AG08396 (cell line): ENCODE measurements around the gene PLA2G6.
A peak's percentile ranks its signal among the peaks of the same experiment; 100 is the strongest.

Source experiments
- DNase-seq: peaks from one replicate; pipeline ENCODE4 v3.0.0; 2012; ENCODE audit warnings: low spot score, mixed read lengths

The PLA2G6 gene

DNA sequence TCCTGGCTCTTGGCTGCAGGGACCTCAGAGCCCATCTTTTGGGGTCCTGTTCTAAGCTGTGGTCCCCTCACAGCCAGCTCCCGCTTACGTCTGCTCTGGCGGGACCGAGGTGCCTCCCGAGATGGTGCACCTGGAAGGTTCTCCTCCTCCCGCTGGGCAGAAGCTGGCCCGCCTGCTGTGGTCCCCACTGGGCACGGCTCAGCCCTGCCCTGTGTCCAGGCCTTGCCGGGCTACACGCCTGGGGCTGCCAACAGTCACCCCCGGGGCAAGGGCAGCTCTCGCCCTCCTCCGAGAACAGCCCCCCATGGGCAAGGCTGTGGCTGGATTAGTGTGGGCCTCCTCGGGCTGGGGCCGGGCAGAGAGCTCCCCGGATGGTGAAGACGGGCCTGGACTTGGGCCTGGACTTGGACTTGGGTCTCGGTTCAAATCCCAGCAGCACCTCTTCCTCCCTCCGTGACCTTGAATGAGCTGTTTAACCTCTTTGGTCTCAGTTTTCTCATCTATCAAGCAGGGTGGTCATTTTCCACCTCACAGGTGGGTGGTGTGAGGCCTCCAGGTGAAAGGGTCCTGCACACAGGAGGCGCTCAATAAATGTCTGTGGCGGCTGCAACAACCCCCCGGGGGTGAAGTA, 72.1 kb downstream of the PLA2G6 start:
- no peak for DNase-seq

DNA sequence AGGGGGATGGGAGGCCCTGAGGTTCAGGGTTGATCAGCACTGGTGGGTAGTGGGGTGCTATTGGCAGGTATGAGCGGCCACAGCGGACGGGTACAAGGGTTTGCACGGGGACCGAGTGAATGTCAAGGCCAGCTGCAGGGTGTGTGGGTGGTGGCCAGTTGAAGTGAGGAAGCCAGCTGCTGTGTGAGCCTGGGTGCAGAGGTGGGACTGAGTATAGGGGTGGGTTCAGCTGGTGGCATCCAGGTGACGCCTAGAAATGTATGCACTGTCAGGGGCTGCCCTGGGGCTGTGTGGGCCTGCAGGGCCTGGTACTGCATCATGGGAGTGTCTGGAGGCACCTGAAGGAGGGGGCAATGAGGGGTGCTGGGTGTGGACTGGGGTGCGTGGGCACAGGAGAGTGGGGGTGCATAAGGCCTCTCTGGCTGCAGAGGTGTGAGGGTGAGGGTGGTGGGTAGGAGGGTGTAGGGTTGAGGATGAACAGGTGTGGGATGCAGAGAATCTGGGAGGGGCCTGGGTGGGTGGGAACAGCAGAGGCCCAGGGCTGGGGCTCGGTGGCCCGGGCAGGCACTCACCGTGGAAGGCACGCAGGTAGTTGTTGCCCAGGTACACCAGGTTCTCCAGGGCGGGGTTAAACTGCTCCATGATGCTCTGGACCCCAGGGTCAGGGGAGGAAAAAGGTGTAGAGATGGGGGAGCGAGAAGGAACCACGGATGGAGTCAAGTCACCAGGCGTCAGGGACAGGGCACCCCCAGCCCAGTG, 72.9 kb downstream of the PLA2G6 start:
- no peak for DNase-seq

DNA sequence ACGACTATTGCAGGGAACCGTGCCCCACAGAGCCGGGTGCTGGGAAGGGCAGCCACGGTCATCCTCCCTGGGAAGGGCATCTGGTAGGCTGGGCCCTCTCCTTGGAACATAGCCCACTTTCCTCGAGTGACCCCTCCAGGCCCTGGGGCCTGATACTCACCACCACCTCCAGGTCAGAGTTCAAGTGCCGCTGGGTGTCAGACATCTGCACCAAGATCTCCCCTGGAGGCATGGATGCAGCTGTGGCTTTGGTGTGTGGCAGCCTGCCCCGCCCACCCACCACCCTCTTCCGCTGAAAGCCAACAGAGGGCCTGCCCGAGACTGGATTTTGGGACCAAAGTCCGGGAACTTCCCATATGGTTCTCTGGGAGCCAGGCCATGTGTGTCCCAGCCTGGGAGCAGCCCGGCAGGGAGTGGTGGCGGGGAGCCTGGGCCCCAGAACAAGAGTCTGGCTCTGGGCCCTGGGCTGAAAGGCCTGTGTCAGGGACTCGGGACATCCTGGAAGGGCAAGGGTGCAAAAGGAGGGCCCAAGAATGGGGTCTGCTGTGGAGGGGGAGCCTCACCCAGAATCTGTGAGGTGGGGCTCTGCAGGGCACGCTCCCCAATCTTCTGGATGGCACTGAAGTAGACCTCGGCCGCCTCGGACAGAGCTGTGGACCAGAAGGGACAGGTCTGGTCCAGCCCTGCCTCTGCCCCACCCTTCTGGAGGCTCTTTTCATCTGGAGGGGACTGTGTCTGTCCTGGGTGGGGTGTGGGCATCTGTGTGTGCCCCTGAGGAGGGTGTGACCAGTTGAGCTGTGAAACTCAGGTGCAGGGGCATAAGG, 73.7 kb downstream of the PLA2G6 start:
- no peak for DNase-seq

DNA sequence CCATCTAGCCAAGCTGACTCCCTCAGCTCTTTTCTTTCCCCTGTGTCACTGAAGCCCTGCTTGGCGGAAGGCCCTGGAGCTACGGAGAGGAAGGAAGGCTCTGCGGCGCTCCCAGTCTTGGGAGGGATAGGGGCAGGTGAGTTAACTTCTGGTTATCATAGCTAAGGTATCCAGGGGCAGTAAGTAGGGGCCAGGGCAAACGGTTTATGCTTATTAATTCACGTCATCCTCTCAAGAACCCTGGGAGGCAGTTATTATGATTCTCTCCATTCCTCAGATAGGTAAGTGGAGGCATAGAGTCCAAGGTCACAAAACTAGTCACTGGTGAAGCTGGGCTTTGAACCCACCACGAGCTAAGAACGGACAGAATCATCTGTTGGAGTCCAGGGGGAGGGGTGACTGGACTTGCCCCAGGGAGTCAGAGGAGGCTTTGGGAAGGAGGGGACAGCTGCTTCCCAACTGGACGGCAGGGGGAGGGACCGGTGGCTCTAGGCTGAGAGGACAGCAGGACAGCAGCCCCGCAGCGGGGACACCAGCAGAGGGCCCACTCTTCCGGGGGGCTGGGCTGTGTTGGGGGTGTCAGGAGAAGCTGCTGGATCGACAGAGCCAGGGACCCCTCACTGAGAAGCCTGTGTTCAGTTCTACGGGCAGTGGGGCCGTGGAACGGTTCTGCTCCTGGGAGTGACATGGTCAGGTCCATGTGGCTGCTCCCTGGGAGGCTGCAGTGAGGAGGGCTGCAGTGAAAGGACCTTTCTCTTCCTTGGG, 74.6 kb downstream of the PLA2G6 start:
- DNase-seq, result no peak

DNA sequence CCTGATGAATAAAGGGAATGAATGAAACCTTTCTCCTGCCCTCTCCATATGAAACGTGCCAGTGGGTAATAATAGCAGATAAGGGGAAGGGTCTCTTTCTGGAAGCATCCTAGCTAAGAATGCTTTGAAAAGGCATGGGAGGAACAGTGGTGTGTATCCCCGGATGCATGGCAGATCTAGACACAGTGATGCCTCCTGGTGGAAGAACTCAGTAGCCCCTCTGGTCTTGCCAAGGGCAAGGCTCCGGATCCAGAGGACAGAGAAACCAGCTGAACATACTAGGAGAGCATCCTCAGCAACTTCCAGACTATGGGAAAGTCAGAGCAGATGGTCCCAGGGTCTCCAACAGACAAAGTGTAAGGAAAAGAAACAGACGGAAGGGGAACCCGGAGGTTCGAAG, 77.5 kb downstream of the PLA2G6 start:
- DNase-seq, result peak; percentile 58

DNA sequence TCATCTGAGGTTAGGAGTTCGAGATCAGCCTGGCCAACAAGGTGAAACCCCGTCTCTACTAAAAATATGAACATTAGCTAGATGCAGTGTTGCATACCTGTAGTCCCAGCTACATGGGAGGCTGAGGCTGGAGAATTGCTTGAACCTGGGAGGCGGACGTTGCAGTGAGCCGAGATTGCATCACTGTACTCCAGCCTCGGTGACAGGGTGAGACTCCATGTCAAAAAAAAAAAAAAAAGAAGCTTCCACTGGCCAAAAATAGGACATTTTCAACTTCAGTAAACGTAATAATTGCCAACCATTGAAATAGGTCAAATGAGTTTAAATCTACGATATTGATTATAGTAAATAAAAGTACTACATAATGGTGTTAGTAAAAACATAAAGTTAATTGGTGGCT, 78.0 kb downstream of the PLA2G6 start:
- no peak for DNase-seq

DNA sequence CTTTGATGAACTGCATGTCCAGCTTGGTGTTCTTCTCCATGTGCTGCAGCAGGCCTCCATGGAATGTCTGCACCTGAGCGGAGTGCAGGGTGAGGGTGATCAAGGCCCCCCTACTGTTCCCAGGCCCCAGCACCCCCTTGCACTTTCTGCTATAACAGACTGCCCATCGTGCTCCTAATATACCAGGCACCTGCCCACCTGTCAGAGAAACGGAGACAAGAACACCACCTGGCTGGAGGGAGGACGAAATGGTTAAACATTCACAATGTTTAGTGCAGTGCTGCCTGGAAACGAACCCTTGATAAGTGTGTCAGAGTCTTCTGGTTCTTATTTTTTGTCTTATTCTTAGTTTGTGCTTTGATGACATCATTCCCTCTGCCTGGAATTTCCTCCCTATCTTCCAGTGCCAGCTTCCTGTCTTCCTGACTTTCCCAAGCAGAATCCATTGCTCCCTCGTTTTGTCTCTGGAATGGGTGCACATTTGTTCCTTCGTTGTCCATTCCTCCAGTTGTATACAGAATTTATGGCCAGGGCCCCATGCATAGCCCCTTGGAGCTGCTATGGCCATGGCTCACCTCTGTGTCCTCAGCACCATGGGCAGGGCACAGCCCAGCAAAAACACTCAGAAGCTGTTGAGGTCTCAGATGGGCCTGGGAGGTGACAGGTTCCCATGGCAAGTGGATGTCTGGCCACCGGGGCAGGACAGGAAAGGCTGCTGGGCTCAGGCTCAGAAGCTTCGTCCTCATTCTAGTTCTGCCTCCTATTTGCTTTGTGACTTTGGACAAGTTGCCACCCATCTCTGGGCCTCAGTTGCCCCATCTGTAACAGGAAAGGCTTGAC, 83.0 kb downstream of the PLA2G6 start:
- DNase-seq, result peak; percentile 74

DNA sequence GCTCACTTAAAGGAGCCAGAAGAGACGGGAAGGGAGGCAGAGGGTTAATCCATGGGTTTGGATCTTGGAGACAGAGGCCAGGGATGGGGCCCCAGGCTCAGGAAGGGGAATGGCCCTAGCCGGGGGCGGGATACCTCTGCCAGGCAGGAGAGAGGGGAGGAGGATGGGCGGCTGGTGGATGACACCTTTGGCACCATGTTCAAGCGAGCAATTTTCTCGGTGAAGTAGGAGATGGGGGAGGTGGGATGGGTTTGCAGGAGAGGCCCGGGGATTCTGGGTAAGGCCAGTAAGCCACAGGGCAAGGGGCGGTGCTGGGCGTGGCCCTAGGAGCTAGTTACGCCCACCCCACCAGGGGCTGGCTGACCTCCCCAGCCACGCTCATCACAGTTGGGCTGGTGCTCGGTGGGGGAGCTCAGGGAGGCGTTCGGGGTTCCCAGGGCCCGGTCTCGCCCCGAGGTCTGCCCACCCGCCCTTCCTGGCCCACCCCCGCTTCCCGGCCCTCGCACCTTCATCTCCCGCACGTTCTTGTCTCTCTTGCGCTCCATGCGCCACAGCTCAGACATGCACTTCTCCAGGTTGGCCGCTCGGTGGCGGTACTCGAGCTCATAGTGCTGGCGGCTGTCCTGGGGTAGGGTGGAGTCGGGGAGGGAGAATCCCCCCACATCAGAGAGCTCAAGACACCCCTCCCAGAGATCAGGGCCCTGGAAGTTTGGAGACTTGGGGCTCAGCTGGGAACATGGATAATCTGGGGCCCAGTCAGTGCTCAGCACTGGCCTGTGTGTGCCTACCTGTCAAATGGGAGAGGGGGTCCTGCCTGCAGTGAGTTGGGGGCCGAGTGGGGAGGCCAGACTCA, 83.8 kb downstream of the PLA2G6 start:
- no peak for DNase-seq

DNA sequence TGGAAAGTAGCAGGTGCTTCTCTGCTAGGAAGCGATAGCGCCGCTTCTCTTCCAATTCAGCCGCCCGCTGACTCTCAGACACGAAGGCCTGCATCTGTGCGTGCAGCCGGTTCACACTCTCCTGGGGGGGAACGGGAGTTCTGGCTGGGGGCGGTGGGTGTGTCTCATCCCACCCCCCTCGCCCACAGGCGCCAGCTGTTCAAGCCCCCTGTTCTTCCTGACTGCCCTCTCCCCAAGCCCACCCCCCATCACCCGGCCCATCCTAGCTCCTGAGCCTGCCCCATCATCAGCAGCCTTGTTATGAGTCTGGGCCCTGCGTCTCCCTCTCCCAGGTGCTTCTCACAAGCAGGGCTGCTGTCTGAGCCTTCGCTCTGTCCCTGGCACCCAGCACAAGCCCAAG, 84.6 kb downstream of the PLA2G6 start:
- no peak for DNase-seq

DNA sequence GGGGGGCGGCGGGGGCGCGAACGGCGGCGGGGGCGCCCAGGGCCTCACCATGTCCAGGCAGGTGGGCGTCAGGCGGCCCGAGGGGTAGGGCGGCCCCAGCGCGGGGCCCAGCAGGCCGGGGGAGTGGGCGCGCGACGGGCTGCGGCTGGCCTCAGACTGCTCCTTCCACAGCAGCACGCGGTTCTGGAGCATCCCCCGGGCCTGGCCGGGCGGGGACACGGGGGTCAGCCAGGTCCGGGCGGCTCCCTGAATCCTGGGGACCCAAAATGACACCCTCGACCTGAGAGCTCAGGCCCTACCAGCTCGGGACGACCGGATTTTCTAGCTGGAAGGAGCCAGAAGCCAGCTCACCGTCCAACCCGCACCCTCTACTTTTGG, 92.2 kb downstream of the PLA2G6 start:
- no peak for DNase-seq

DNA sequence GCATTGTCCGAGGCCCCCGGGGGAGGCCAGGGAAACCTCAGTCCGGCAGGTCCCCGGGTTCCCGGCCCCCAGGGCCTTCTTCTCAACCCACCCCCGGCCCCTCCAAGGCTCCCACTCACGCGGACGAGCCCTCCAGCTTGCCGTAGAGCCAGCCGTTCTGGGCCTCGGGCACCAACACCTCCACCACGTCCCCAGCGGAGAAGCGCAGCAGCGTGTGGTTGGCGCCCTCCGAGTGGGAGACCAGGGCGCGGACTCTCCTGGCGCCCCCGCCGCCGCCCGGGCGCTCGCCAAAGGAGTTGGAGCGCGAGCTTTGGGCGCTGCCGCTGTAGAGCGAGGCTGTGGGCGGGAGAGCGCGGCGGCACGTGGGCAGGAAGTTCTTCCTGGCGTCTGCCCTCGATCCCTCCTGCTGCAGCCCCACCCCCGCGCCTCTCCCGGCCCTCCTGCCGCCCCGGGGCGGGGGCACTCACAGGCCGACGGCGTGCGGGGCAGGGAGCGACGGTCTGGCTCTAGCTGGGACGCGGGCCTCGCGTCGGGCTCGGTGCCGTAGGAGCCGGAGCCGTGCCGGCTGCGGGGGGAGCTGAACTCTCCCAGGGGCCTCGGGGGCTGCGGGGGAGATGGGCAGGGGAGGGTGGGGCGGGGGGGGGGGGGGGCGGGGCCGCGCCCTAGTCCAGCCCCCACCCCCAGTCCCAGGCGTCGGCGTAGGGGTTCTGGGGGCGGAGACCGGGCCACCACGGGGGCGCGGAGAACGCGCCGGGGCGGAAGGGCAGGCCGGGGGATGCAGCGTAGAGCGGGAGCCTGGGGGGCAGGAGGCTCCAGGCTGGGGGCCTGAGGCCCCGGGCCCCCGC, 92.8 kb downstream of the PLA2G6 start:
- peak; percentile 62 for DNase-seq

DNA sequence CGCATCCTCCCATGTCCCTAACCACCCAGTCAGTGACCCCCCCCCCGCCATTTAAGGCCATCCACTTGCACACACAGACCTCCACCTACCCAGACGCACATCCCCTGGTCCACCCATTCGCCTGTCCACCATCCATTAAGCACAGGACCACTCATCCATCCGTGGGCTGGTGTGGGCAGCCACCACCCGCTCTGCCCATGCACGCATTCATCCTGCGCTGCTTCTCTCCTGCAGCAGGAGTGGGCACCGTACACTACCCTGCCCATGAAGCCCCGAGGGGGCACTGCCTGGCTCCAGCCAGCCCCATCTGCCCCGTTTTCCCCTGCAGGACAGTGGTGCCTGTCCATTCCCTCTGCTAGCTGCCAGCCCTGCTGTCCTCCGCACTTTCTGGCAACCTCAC, 93.8 kb downstream of the PLA2G6 start:
- no peak for DNase-seq

DNA sequence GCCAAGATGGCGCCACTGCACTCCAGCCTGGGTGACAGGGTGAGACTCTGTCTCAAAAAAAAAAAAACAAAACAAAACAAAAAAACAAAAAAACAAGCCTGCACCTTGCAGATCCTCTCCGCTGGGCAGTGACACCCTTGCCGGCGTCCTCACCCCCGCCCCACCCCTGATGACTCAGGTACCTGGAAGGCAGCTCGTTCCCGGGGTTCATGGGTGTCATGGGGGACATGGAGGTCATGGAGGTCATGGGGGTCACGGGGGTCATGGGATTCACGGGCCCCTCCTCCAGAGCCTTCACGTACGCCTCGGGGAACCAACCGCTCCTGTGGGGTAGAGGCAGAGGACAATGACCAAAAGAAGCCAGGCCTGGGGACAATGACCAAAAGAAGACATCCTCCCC, 94.7 kb downstream of the PLA2G6 start:
- DNase-seq, result no peak

DNA sequence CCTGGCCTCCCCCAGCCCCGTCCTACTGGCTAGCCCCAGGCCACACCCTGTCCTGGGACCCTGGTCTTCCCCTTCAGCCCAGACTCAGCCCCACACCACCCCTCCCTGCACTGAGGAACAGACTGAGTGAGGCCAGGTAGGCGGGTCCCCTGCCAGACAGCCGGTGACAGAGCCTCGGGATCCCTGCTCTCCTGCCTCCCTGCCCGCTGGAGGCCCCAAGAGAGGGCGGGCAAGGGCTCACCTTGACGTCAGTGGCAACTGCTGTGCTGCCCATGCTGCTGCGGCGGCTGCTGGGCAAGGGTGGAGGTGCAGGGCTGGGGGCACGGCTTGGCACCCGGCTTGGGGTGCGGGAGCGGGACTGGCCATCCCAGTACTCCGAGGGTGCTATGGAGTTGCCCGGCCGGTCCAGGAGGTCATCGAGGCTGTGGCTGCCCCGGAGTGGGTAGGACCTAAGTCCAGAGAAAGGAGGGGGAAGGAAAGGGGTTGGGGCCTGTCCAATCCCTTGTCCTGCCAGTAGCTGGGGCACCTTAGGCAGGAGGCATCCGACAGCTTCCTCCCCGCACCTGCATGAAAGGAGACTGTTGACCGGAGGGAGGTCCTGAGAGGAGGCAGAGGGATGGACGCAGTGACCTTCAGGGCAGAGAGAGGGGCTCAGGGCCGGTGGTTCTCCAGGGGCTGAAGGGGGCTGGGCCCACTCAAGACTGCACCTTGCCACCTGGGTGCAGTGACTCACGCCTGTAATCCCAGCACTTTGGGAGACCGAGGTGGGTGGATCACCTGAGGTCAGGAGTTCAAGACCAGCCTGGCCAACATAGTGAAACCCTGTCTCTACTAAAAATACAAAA, 95.4 kb downstream of the PLA2G6 start:
- DNase-seq, result no peak

DNA sequence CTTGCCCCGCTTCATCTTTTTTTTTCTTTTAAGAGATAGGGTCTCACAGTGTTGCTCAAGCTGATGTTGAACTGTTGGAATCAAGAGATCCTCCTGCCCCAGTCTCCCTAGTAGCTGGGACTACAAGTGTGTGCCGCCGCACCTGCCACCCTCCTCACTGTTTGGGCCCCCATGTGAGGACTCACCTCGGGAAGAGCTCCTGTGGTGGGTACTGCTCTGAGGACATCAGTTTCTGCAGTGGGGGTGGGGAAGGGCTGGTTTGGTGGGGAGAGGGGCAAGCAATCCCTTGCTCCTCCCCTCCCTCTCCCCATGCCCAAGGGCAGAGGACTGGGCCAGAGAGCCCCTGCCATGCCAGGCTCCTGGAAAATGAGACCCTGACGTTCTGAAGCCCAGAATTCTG, 96.1 kb downstream of the PLA2G6 start:
- DNase-seq, result no peak

DNA sequence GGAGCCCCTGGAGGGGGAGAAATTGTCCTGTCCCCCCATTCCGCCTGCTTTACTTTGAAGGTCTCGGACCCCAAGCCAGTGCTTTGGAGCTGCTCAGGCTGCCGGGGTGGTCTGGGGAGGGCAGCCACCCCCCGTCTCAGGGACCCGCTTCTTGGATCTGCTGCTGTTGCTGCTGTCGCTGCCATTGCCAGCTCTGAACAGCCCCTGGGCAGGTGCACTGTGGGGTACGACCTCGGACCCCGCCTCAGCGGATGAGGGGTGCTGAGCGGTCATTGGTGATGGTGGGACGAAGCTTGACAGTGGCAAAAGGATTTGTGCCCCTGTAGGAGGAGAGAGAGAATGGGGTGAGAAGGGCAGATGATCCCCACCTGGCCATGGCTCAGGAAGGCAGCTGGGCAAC, 96.6 kb downstream of the PLA2G6 start:
- DNase-seq, result no peak

DNA sequence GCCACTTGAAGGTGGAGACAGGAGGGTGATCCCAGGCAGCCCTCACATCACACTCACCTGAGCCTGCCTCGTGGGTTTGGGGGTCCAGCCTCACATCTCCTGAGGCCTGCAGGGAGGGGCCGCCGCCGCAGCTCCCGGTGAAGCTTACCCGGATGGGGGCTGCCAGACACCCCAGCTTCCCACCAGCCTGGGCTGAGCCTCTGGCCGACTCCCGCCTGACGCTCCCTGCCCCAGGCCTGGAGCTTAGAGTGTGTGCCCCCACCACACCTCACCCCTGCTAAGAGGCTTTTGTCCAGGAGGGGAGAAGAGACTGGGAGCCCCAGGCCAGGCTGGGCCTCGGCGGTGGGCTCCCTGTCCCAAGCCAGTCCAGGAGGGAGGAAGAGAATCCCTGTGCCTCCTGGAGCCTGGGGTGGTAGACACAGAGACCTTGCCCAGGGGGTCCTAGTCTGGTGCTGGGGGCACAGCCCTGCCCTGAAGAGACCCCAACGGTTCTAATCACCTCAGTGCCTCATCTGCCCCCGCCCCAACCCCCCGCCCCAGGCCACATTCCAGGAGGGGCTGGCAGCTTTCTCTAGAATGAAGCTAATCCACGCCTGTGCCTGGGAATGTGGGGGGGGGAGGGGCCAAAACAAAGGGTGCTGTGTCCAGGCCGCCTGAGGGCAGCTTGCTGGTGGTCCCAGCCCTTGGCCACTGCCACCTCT, 97.5 kb downstream of the PLA2G6 start, which contains the start of gene SLC16A8:
Gene SLC16A8, minus strand, starts transcription at position 254 of the 701 bp plus-strand sequence. CDS start 1,311 bp downstream, outside the sequence.
- no peak for DNase-seq
